ENCODE measurements around the gene HAGHL. TPM values are rescaled to one million over a fixed set of nuclear protein-coding genes. Genes with fewer than 3 reads are reported as not detected.

HAGHL gene
- total RNA-seq, 1 donor from 2014 or later, result 17.7 TPM

DNA sequence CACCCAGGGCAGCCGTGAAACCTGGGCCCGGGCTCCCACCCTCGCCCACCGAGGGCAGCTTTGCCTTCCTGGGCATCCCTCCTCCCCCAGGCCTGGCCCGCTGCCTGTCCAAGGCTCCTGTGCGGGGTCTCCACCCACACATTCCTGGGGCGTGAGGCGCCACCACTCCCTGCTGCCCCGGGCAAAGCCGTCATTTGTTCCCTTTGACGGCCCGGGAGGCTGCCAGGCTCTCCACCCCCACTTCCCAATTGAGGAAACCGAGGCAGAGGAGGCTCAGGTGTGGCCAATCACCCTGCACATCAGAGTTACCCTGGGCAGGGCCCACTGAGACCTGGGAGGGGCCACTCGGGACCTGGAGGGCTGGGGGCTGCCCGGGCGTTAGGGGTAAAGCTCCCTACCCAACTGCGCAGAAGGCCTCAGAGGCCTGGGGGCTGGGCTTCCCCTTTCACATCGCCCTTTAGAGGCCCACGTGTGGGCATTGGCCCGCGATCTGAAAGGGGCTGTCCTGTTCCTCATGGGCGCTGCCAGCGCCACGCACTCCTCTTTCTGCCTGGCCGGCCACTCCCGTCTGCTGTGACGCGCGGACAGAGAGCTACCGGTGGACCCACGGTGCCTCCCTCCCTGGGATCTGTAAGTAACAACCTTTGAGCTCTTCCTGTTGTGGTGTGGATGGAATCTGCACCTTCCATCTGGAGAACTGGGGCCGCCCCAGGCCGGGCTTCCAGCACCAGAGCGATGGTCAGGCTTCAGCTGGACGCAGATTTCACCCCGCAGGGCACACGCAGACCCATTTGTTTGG lies 33.8 kb downstream of the HAGHL start, which contains the start of gene MSLN:
Gene MSLN, plus strand, starts transcription at position 190 of the 799 bp plus-strand sequence. CDS start 1,947 bp downstream, outside the sequence.
- DNase-seq (ENCODE audit: low read depth), result no peak
- Histone ChIP-seq H3K36me3 (ENCODE audit: control insufficient read depth, insufficient read depth, low read length) (no peaks in the 10 kb centered on the region), H3K4me3 (ENCODE audit: low read depth, low read length) (no peak within 1 kb of the TSS), H3K27me3 (ENCODE audit: control insufficient read depth, insufficient read depth, low read length) (no peaks in the 10 kb centered on the region)
- no peak for TF ChIP-seq CTCF (IDR thresholded peaks at IDR 0.05; ENCODE audit: insufficient read depth, low read length, poor library complexity, severe bottlenecking)

- no peak for TF ChIP-seq CTCF (IDR thresholded peaks at IDR 0.05; ENCODE audit: insufficient read depth, low read length, poor library complexity, severe bottlenecking)
- H3K4me3 ChIP-seq (ENCODE audit: low read depth, low read length), result no peak overlapping the region
- no peak for DNase-seq (ENCODE audit: low read depth)
Measured at GRCh38 chr16:761625-762513, 35.0 kb downstream of the HAGHL start.

DNA sequence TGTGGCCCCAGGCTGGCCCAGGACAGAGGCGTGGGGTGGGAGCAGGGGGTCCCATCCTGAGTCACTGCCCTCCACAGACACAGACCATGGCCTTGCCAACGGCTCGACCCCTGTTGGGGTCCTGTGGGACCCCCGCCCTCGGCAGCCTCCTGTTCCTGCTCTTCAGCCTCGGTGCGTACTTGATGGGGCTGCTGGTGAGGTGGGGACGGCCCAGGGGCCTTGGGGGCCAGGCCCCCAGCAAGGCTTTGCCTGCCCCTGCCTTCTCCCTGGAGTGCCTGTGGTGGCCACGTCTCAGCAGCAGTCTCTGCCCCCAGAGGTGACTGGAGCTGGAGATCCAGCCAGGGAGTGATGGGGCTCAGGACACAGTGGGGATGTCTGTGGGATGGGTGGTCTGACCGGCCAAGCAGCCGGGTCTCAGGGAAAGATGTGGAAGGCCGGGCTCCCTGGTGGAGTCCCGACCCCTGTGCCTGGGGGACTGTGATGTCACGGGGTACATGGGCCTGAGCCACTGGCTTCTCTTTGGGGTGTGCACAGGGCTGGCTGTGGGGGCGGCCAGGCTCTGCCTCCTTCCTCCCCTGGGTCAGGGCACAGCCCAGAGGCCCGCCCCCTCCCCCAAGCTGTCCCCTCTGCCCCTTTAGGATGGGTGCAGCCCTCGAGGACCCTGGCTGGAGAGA lies 35.8 kb downstream of the HAGHL start:
- no peak for TF ChIP-seq CTCF (IDR thresholded peaks at IDR 0.05; ENCODE audit: insufficient read depth, low read length, poor library complexity, severe bottlenecking)
- Histone ChIP-seq H3K27me3 (ENCODE audit: control insufficient read depth, insufficient read depth, low read length) (no peaks in the 10 kb centered on the region), H3K4me3 (ENCODE audit: low read depth, low read length) (no peak overlapping the region), H3K36me3 (ENCODE audit: control insufficient read depth, insufficient read depth, low read length) (no peaks in the 10 kb centered on the region)
- no peak for DNase-seq (ENCODE audit: low read depth)

More at GRCh38 chr16:761625-762513, 35.0 kb downstream of the HAGHL start:
- H3K36me3 ChIP-seq (ENCODE audit: control insufficient read depth, insufficient read depth, low read length), result no peaks in the 10 kb centered on the region
- H3K27me3 ChIP-seq (ENCODE audit: control insufficient read depth, insufficient read depth, low read length), result no peaks in the 10 kb centered on the region

GRCh38 chr16:763369-764183 lies 36.7 kb downstream of the HAGHL start:
- Histone ChIP-seq H3K36me3 (ENCODE audit: control insufficient read depth, insufficient read depth, low read length) (no peaks in the 10 kb centered on the region), H3K27me3 (ENCODE audit: control insufficient read depth, insufficient read depth, low read length) (no peaks in the 10 kb centered on the region), H3K4me3 (ENCODE audit: low read depth, low read length) (no peak overlapping the region)
- DNase-seq (ENCODE audit: low read depth), result no peak
- TF ChIP-seq CTCF (IDR thresholded peaks at IDR 0.05; ENCODE audit: insufficient read depth, low read length, poor library complexity, severe bottlenecking), result no peak

GRCh38 chr16:764184-764750 lies 37.4 kb downstream of the HAGHL start:
- no peaks in the 10 kb centered on the region for H3K27me3 ChIP-seq (ENCODE audit: control insufficient read depth, insufficient read depth, low read length)
- TF ChIP-seq CTCF (IDR thresholded peaks at IDR 0.05; ENCODE audit: insufficient read depth, low read length, poor library complexity, severe bottlenecking), result no peak
- no peak overlapping the region for H3K4me3 ChIP-seq (ENCODE audit: low read depth, low read length)
- no peaks in the 10 kb centered on the region for H3K36me3 ChIP-seq (ENCODE audit: control insufficient read depth, insufficient read depth, low read length)
- DNase-seq (ENCODE audit: low read depth), result no peak
